RWPE2 (cell line): ENCODE measurements around the gene FOXK2.

Experiments used
- ATAC-seq: fragments of 200-7000 bp; cut with Tn5 transposase; 3 replicates; pipeline ENCODE4 v1.9.1; 2021; ENCODE audit warnings: low read depth
- DNase-seq: peaks from one replicate; pipeline ENCODE4 v3.0.0-alpha.2; 2020; ENCODE audit warnings: low spot score
- H3K27ac ChIP-seq: fragments of 450-650 bp; 2 replicates; pipeline ENCODE4 v1.5.1; 2017; ENCODE audit warnings: mild to moderate bottlenecking; ENCODE audit not compliant: poor library complexity, severe bottlenecking
- H3K27me3 ChIP-seq: fragments of 250-450 bp; sonication (Bioruptor Pico); 2 replicates; pipeline ENCODE4 v1.5.1; 2021; ENCODE audit warnings: mild to moderate bottlenecking, moderate library complexity; ENCODE audit not compliant: insufficient read depth, poor library complexity, severe bottlenecking
- H3K36me3 ChIP-seq: fragments of 250-450 bp; sonication (Bioruptor Pico); 2 replicates; pipeline ENCODE4 v1.5.1; 2020; ENCODE audit warnings: low read depth, mild to moderate bottlenecking, moderate library complexity
- H3K4me1 ChIP-seq: fragments of 250-450 bp; sonication (Bioruptor Pico); 2 replicates; pipeline ENCODE4 v1.5.1; 2021; ENCODE audit warnings: mild to moderate bottlenecking, moderate library complexity; ENCODE audit not compliant: insufficient read depth, poor library complexity, severe bottlenecking
- H3K4me3 ChIP-seq: fragments of 250-450 bp; sonication (Bioruptor Pico); 2 replicates; pipeline ENCODE4 v1.5.1; 2021; ENCODE audit warnings: mild to moderate bottlenecking, moderate library complexity; ENCODE audit not compliant: severe bottlenecking
- H3K9me3 ChIP-seq: fragments of 250-450 bp; sonication (Bioruptor Pico); 2 replicates; pipeline ENCODE4 v1.5.1; 2021; ENCODE audit warnings: mild to moderate bottlenecking, moderate library complexity; ENCODE audit not compliant: severe bottlenecking
- CTCF ChIP-seq: fragments of 450-650 bp; IDR thresholded peaks from one replicate; pipeline ENCODE4 v1.5.1; 2017; ENCODE audit warnings: mild to moderate bottlenecking, moderate library complexity; ENCODE audit not compliant: poor library complexity, severe bottlenecking

Gene FOXK2

GRCh38 chr17:82477934-82478333, 41.6 kb upstream of the FOXK2 start:
- no peak for ATAC-seq
- no peak for TF ChIP-seq CTCF
- DNase-seq, result no peak
- no peak overlapping the region for H3K27ac ChIP-seq
- no peaks in the 10 kb centered on the region for H3K27me3 ChIP-seq
- no peaks in the 10 kb centered on the region for H3K9me3 ChIP-seq
- no peak overlapping the region for H3K4me3 ChIP-seq
- H3K36me3 ChIP-seq, result peaks cover 33% of the 10 kb centered on the region
- no peaks in the 10 kb centered on the region for H3K4me1 ChIP-seq

GRCh38 chr17:82479602-82480001, 39.9 kb upstream of the FOXK2 start:
- no peak for TF ChIP-seq CTCF
- peaks cover 21% of the 10 kb centered on the region for H3K36me3 ChIP-seq

GRCh38 chr17:82480318-82480717, 39.2 kb upstream of the FOXK2 start:
- DNase-seq (no peak), ATAC-seq (no peak)
- H3K4me3 ChIP-seq, result no peak overlapping the region
- peaks cover 19% of the 10 kb centered on the region for H3K36me3 ChIP-seq
- H3K27me3 ChIP-seq, result no peaks in the 10 kb centered on the region
- no peak for TF ChIP-seq CTCF
- H3K4me1 ChIP-seq, result no peaks in the 10 kb centered on the region
- no peaks in the 10 kb centered on the region for H3K9me3 ChIP-seq
- H3K27ac ChIP-seq, result no peak overlapping the region

More at GRCh38 chr17:82479602-82480001, 39.9 kb upstream of the FOXK2 start:
- Histone ChIP-seq H3K4me1 (no peaks in the 10 kb centered on the region), H3K27me3 (no peaks in the 10 kb centered on the region), H3K9me3 (no peaks in the 10 kb centered on the region), H3K27ac (no peak overlapping the region), H3K4me3 (no peak overlapping the region)
- ATAC-seq, result no peak
- DNase-seq, result no peak

- Histone ChIP-seq H3K4me1 (no peaks in the 10 kb centered on the region), H3K27me3 (no peaks in the 10 kb centered on the region), H3K9me3 (no peaks in the 10 kb centered on the region), H3K4me3 (no peak overlapping the region), H3K36me3 (peaks cover 22% of the 10 kb centered on the region), H3K27ac (no peak overlapping the region)
- DNase-seq (no peak), ATAC-seq (no peak)
- TF ChIP-seq CTCF, result no peak
Measured at GRCh38 chr17:82483204-82483660, 36.3 kb upstream of the FOXK2 start.

- Histone ChIP-seq H3K27me3 (no peaks in the 10 kb centered on the region), H3K9me3 (no peaks in the 10 kb centered on the region), H3K4me1 (no peaks in the 10 kb centered on the region), H3K4me3 (no peak overlapping the region), H3K36me3 (peaks cover 18% of the 10 kb centered on the region), H3K27ac (no peak overlapping the region)
- no peak for DNase-seq
- ATAC-seq, result no peak
- TF ChIP-seq CTCF, result no peak
Measured at GRCh38 chr17:82483836-82484235, 35.7 kb upstream of the FOXK2 start.
